Panc1 (cell line): ENCODE data around the gene PSRC1. TPM values are rescaled to one million over a fixed set of nuclear protein-coding genes. Genes with fewer than 3 reads are reported as not detected.

Experiments
- ATAC-seq: fragments of 200-7000 bp; cut with Tn5 transposase; 2 replicates; pipeline ENCODE4 v1.9.1; 2020; ENCODE audit warnings: mild to moderate bottlenecking, moderate library complexity
- BruUV-seq: library from RNA; stranded (reverse); fragments of 400-500 nt; replicated peaks from 2 replicates; lab custom pipeline; 2021; lab: Mats Ljungman, UMichigan
- CTCF ChIA-PET: fragments of 300-600 bp; sonication (Branson Sonifier 250); formaldehyde crosslinking; loops from one replicate; lab custom pipeline; 2022; ENCODE audit warnings: antibody characterized with exemption; lab: Charles Lee
- POLR2A ChIA-PET: fragments of 300-600 bp; sonication (Branson Sonifier 250); formaldehyde crosslinking; loops from one replicate; lab custom pipeline; 2022; ENCODE audit warnings: antibody characterized with exemption; lab: Charles Lee
- DNase-seq: peaks from one replicate; pipeline ENCODE4 v3.0.0-alpha.2; 2010; ENCODE audit warnings: low read depth, low spot score
- H3K27ac ChIP-seq: 2 replicates; pipeline ENCODE4 v1.5.1; 2011; ENCODE audit warnings: mild to moderate bottlenecking, low read length, inconsistent platforms
- H3K27me3 ChIP-seq: fragments of 200-500 bp; sonication (Bioruptor generic); 2 replicates; pipeline ENCODE4 v1.6.0; 2014; ENCODE audit warnings: low read length, inconsistent platforms; ENCODE audit not compliant: control insufficient read depth, insufficient read depth
- H3K36me3 ChIP-seq: fragments of 200-500 bp; sonication (Bioruptor generic); 2 replicates; pipeline ENCODE4 v1.5.1; 2014; ENCODE audit warnings: inconsistent platforms, mild to moderate bottlenecking, low read length, moderate library complexity; ENCODE audit not compliant: control insufficient read depth, insufficient read depth
- H3K4me1 ChIP-seq: 2 replicates; pipeline ENCODE4 v1.5.1; 2011; ENCODE audit warnings: inconsistent platforms, mild to moderate bottlenecking, low read length, moderate library complexity; ENCODE audit not compliant: control insufficient read depth, insufficient read depth
- H3K4me3 ChIP-seq, 2 experiments: 2 replicates each; pipeline ENCODE4 v1.5.1; 2011 to 2012; ENCODE audit warnings: low read depth in 2 of 2, low read length in 2 of 2, mild to moderate bottlenecking in 2 of 2, inconsistent platforms in 1 of 2, moderate library complexity in 1 of 2
- H3K9me3 ChIP-seq: fragments of 200-500 bp; sonication (Bioruptor generic); 2 replicates; pipeline ENCODE4 v1.5.1; 2014; ENCODE audit warnings: low read depth, mild to moderate bottlenecking, inconsistent platforms, low read length, moderate library complexity; ENCODE audit not compliant: control insufficient read depth, insufficient read depth
- CTCF ChIP-seq: fragments of 450-650 bp; IDR thresholded peaks from 2 replicates; pipeline ENCODE4 v1.5.1; 2017; ENCODE audit warnings: mild to moderate bottlenecking
- POLR2AphosphoS5 ChIP-seq: IDR thresholded peaks from 2 replicates; pipeline ENCODE4 v1.6.1; 2012; ENCODE audit warnings: mild to moderate bottlenecking, low read depth, low read length, moderate library complexity
- REST ChIP-seq, 2 experiments: IDR thresholded peaks; 2 replicates each; pipeline ENCODE4 v1.6.1; 2011 to 2012; ENCODE audit warnings: low read depth in 2 of 2, control low read depth in 1 of 2, low read length in 1 of 2, mild to moderate bottlenecking in 1 of 2, moderate library complexity in 1 of 2; ENCODE audit not compliant: insufficient read depth in 1 of 2
- SIN3A ChIP-seq: IDR thresholded peaks from 2 replicates; pipeline ENCODE4 v1.6.1; 2012; ENCODE audit warnings: low read depth, mild to moderate bottlenecking, low read length, moderate library complexity, borderline replicate concordance; ENCODE audit not compliant: insufficient read depth
- TCF7L2 ChIP-seq: IDR thresholded peaks from 2 replicates; pipeline ENCODE4 v1.6.1; 2011; ENCODE audit warnings: mild to moderate bottlenecking, low read depth, low read length, inconsistent platforms
- in situ Hi-C: cut with HindIII; loops from 2 replicates; pipeline ENCODE4 v1.10.0; 2016; ENCODE audit warnings: low sequenced_read_pairs, low pct_unique_long_range_greater_than_20kb
- intact Hi-C: fragments of 100-400 bp; cut with micrococcal nuclease; formaldehyde crosslinking; loops from one replicate; pipeline ENCODE4 v1.10.0; 2022; ENCODE audit not compliant: unreplicated experiment
- total RNA-seq: library from RNA; stranded (reverse); gene quantifications from one replicate; pipeline ENCODE4 v1.2.1, GENCODE V29; 2021; ENCODE audit not compliant: unreplicated experiment

PSRC1 gene
- total RNA-seq, 1 experiment from 2014 or later = 40.6 TPM

- POLR2A ChIA-PET = no interaction called here
- Histone ChIP-seq H3K4me1 (no peaks in the 10 kb centered on the region), H3K36me3 (no peaks in the 10 kb centered on the region), H3K4me3 (no peak overlapping the region), H3K27me3 (no peaks in the 10 kb centered on the region), H3K9me3 (no peaks in the 10 kb centered on the region), H3K27ac (no peak overlapping the region)
- DNase-seq (no peak), ATAC-seq (no peak)
- CTCF ChIA-PET = no interaction called here
- intact Hi-C loops = no loop called here
- in situ Hi-C loops = no loop called here
- TF ChIP-seq CTCF (no peak), SIN3A (no peak), TCF7L2 (no peak), POLR2AphosphoS5 (no peak), REST (IDR thresholded peaks at IDR 0.05; ENCODE audit: insufficient read depth in 1 of 2, low read depth in 2 of 2, low read length in 1 of 2) (no peak)
- no TSS peak for BruUV-seq
Observed at GRCh38 chr1:109294481-109294880, 11.5 kb upstream of the PSRC1 start.

GRCh38 chr1:109293026-109293425 lies 10.1 kb upstream of the PSRC1 start:
- H3K9me3 ChIP-seq = no peaks in the 10 kb centered on the region
- no peak for TF ChIP-seq REST (IDR thresholded peaks at IDR 0.05; ENCODE audit: insufficient read depth in 1 of 2, low read depth in 2 of 2, low read length in 1 of 2)
- TF ChIP-seq CTCF = no peak
- no peak for TF ChIP-seq SIN3A
- TF ChIP-seq TCF7L2 = no peak
- no peaks in the 10 kb centered on the region for H3K27me3 ChIP-seq
- POLR2A ChIA-PET = no interaction called here
- ATAC-seq (no peak), DNase-seq (no peak)
- BruUV-seq = no TSS peak
- CTCF ChIA-PET = no interaction called here
- in situ Hi-C loops = no loop called here
- no peaks in the 10 kb centered on the region for H3K36me3 ChIP-seq
- no peak overlapping the region for H3K4me3 ChIP-seq
- H3K27ac ChIP-seq = no peak overlapping the region
- no peaks in the 10 kb centered on the region for H3K4me1 ChIP-seq
- intact Hi-C loops = no loop called here
